GM23338 (cell line): ENCODE results near the gene GCG. TPM values are rescaled to one million over a fixed set of nuclear protein-coding genes. Genes with fewer than 3 reads are reported as not detected.

Experiments
- ATAC-seq: fragments of 200-7000 bp; cut with Tn5 transposase; 3 replicates; pipeline ENCODE4 v1.9.1; 2020
- DNase-seq: peaks from one replicate; pipeline ENCODE4 v3.0.0-alpha.2; 2015; ENCODE audit warnings: low spot score
- H2AFZ ChIP-seq: fragments of 200-600 bp; sonication (generic); 2 replicates; pipeline ENCODE4 v1.8.0; 2016; ENCODE audit warnings: antibody characterized with exemption, mild to moderate bottlenecking, moderate library complexity
- H3F3A ChIP-seq: fragments of 200-600 bp; sonication (generic); replicated peaks from 2 replicates; pipeline ENCODE4 v1.8.0; 2017; ENCODE audit warnings: antibody characterized with exemption, mixed run types, low read depth
- H3K27ac ChIP-seq: fragments of 200-600 bp; sonication (generic); 2 replicates; pipeline ENCODE4 v1.6.1; 2016; ENCODE audit warnings: low read depth
- H3K27me3 ChIP-seq: fragments of 200-600 bp; sonication (generic); 2 replicates; pipeline ENCODE4 v1.8.0; 2016; ENCODE audit warnings: mild to moderate bottlenecking, mixed run types, moderate library complexity; ENCODE audit not compliant: insufficient read depth
- H3K36me3 ChIP-seq: fragments of 200-600 bp; sonication (generic); 2 replicates; pipeline ENCODE4 v1.8.0; 2016; ENCODE audit warnings: mild to moderate bottlenecking; ENCODE audit not compliant: insufficient read depth
- H3K4me1 ChIP-seq: fragments of 200-600 bp; sonication (generic); 2 replicates; pipeline ENCODE4 v1.8.0; 2016; ENCODE audit warnings: mild to moderate bottlenecking, moderate library complexity; ENCODE audit not compliant: insufficient read depth
- H3K4me2 ChIP-seq: fragments of 200-600 bp; sonication (generic); 2 replicates; pipeline ENCODE4 v1.7.1; 2017; ENCODE audit warnings: mixed run types
- H3K4me3 ChIP-seq: fragments of 200-600 bp; sonication (generic); 2 replicates; pipeline ENCODE4 v1.6.1; 2016; ENCODE audit warnings: mixed run types
- H3K79me2 ChIP-seq: fragments of 200-600 bp; sonication (generic); replicated peaks from 2 replicates; pipeline ENCODE4 v1.8.0; 2017; ENCODE audit warnings: mild to moderate bottlenecking; ENCODE audit not compliant: insufficient read depth
- H3K9me2 ChIP-seq: fragments of 200-600 bp; sonication (generic); 2 replicates; pipeline ENCODE4 v1.8.0; 2017; ENCODE audit not compliant: insufficient read depth
- H4K20me1 ChIP-seq: fragments of 200-600 bp; sonication (generic); replicated peaks from 2 replicates; pipeline ENCODE4 v1.8.0; 2017; ENCODE audit warnings: mild to moderate bottlenecking; ENCODE audit not compliant: insufficient read depth
- H3K27ac Mint-ChIP-seq: 2 replicates; pipeline ENCODE4 v1.8.0; 2020; ENCODE audit warnings: inconsistent platforms, mild to moderate bottlenecking, moderate library complexity, mixed read lengths
- H3K27me3 Mint-ChIP-seq: 3 replicates; pipeline ENCODE4 v1.8.0; 2022; ENCODE audit warnings: low read depth, mild to moderate bottlenecking, moderate library complexity, mixed read lengths, inconsistent platforms; ENCODE audit not compliant: insufficient read depth, poor library complexity
- H3K36me3 Mint-ChIP-seq: 3 replicates; pipeline ENCODE4 v1.8.0; 2021; ENCODE audit warnings: low read depth, mild to moderate bottlenecking, inconsistent platforms, moderate library complexity, mixed read lengths
- H3K4me1 Mint-ChIP-seq: 3 replicates; pipeline ENCODE4 v1.8.0; 2020; ENCODE audit warnings: mild to moderate bottlenecking, inconsistent platforms, mixed read lengths
- H3K4me3 Mint-ChIP-seq: 3 replicates; pipeline ENCODE4 v1.8.0; 2021; ENCODE audit warnings: moderate library complexity, mild to moderate bottlenecking, inconsistent platforms, mixed read lengths
- H3K9me3 Mint-ChIP-seq: 3 replicates; pipeline ENCODE4 v1.8.0; 2020; ENCODE audit warnings: moderate library complexity, mild to moderate bottlenecking, inconsistent platforms, mixed read lengths
- JUNB ChIP-seq: IDR thresholded peaks from one replicate; pipeline ENCODE4 v1.6.1; 2016; ENCODE audit warnings: antibody characterized with exemption; ENCODE audit not compliant: unreplicated experiment
- POLR2AphosphoS5 ChIP-seq: IDR thresholded peaks from 2 replicates; pipeline ENCODE4 v1.6.1; 2016; ENCODE audit warnings: antibody characterized with exemption, low read depth
- STAT1 ChIP-seq: IDR thresholded peaks from one replicate; pipeline ENCODE4 v1.6.1; 2016; ENCODE audit warnings: antibody characterized with exemption; ENCODE audit not compliant: unreplicated experiment
- ZNF331 ChIP-seq: fragments of 250-450 bp; sonication (Bioruptor Pico); IDR thresholded peaks from 2 replicates; pipeline ENCODE4 v1.5.0; 2020; ENCODE audit warnings: low read depth, mild to moderate bottlenecking, moderate library complexity
- polyA plus RNA-seq: library from polyadenylated mRNA; unstranded; fragments of >200 nt; fragmentation: Nextera tagmentation; extraction: Ambion mirVana; gene quantifications from 2 replicates; pipeline ENCODE4 v1.2.1, GENCODE V29; 2016
- total RNA-seq: library from RNA; depleted of rRNA; stranded (reverse); fragments of >200 nt; shearing (Covaris generic); gene quantifications from 2 replicates; pipeline ENCODE4 v1.2.3, GENCODE V29; 2014
- TF ChIP-seq, protein P1 (sequence below), 2 experiments: fragments of 200-600 bp in 1 of 2; sonication (generic) in 1 of 2; conservative IDR thresholded peaks; 2 replicates each; pipeline versions ENCODE4 v1.5.1 to v1.6.1; 2016 to 2017; ENCODE audit warnings: antibody characterized with exemption in 2 of 2, low read depth in 2 of 2, mild to moderate bottlenecking in 2 of 2, moderate library complexity in 1 of 2
- TF ChIP-seq, protein P2 (sequence below): fragments of 250-450 bp; sonication (Bioruptor Pico); IDR thresholded peaks from 2 replicates; pipeline ENCODE4 v1.5.0; 2020; ENCODE audit warnings: mild to moderate bottlenecking, moderate library complexity

Gene GCG
- total and polyA plus RNA-seq, 2 experiments from 2014 or later = not detected

DNA sequence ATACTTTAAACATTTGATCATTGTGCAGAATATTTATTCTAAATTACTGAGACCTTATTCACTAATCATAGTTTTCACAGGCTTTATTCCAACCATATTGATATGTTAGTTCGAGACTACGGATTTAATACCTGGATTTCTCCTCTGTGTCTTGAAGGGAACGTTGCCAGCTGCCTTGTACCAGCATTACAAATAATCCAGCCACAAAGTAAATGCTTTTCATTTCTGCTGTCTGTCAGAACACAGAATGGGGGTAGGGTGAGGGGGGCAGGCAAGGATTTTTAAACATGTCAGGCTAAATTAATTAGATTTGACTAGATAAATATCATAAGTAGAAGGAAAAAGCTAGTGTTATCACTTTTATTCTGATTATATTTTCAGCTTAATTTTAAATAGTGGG lies 3.1 kb downstream of the GCG start (continued):
- TF ChIP-seq, protein P1, sequence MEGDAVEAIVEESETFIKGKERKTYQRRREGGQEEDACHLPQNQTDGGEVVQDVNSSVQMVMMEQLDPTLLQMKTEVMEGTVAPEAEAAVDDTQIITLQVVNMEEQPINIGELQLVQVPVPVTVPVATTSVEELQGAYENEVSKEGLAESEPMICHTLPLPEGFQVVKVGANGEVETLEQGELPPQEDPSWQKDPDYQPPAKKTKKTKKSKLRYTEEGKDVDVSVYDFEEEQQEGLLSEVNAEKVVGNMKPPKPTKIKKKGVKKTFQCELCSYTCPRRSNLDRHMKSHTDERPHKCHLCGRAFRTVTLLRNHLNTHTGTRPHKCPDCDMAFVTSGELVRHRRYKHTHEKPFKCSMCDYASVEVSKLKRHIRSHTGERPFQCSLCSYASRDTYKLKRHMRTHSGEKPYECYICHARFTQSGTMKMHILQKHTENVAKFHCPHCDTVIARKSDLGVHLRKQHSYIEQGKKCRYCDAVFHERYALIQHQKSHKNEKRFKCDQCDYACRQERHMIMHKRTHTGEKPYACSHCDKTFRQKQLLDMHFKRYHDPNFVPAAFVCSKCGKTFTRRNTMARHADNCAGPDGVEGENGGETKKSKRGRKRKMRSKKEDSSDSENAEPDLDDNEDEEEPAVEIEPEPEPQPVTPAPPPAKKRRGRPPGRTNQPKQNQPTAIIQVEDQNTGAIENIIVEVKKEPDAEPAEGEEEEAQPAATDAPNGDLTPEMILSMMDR (conservative IDR thresholded peaks at IDR 0.05; ENCODE audit: low read depth in 2 of 2) = no peak
- no peak for TF ChIP-seq ZNF331

DNA sequence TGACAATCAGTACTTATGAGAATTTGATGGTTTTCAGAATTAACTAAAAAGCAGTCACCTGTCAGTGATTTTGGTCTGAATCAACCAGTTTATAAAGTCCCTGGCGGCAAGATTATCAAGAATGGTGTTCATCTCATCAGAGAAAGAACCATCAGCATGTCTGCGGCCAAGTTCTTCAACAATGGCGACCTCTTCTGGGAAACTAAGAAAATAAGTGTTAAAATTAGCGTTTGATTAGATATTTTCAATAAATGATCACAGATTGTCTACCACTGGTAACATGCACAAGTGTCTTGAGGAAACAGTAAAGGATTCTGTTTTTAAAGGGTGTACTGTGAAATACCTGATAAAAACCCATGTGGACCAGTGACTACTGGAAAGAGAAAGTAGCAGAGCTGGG lies 8.1 kb downstream of the GCG start:
- H3F3A ChIP-seq = no peaks in the 10 kb centered on the region
- no peak overlapping the region for H3K4me3 ChIP-seq
- no peaks in the 10 kb centered on the region for H3K36me3 Mint-ChIP-seq
- no peaks in the 10 kb centered on the region for H3K36me3 ChIP-seq
- peaks cover 4% of the 10 kb centered on the region; the same call in 2 of the 3 replicates for H3K4me1 Mint-ChIP-seq
- no peaks in the 10 kb centered on the region for H3K27me3 ChIP-seq
- no peaks in the 10 kb centered on the region for H3K4me1 ChIP-seq
- ATAC-seq (no peak), DNase-seq (peak; percentile 2)
- H3K4me2 ChIP-seq = no peak overlapping the region
- H3K27ac ChIP-seq = no peak overlapping the region
- no peak overlapping the region for H2AFZ ChIP-seq
- no peak overlapping the region for H3K4me3 Mint-ChIP-seq
- H3K9me3 Mint-ChIP-seq = no peaks in the 10 kb centered on the region
- H4K20me1 ChIP-seq = no peaks in the 10 kb centered on the region
- no peak overlapping the region for H3K27ac Mint-ChIP-seq
- H3K27me3 Mint-ChIP-seq = no peaks in the 10 kb centered on the region
- H3K9me2 ChIP-seq = no peaks in the 10 kb centered on the region
- no peak for TF ChIP-seq JUNB
- TF ChIP-seq, protein P1 (conservative IDR thresholded peaks at IDR 0.05; ENCODE audit: low read depth in 2 of 2) = peak; percentile 41 to 49; a peak in 3 of 4 replicates
- H3K79me2 ChIP-seq = no peaks in the 10 kb centered on the region

DNA sequence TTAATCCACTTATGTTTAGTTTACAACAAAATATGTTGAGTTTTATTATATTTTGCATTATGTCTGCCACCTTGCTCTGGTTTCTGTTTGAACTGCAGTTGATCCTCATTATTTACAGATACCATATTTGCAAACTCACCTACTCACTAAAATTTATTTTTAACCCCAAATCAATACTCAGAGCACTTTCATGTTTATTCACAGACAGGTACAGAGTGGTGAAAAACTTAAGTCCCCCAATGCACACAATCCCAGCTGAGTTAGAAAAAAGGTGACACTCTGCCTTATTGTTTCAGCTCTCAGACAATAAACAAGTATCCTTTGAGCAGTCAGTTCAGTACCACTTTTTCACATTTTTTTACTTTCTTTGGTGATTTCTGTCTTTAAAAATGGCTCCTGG lies 13.7 kb downstream of the GCG start:
- Mint-ChIP-seq H3K4me1 (peaks cover 4% of the 10 kb centered on the region; the same call in 2 of the 3 replicates), H3K27ac (no peak overlapping the region), H3K9me3 (no peaks in the 10 kb centered on the region), H3K4me3 (no peak overlapping the region), H3K36me3 (no peaks in the 10 kb centered on the region), H3K27me3 (no peaks in the 10 kb centered on the region)
- Histone ChIP-seq H3K4me2 (no peak overlapping the region), H3K9me2 (no peaks in the 10 kb centered on the region), H3K27me3 (no peaks in the 10 kb centered on the region), H3K4me1 (no peaks in the 10 kb centered on the region), H3K27ac (no peak overlapping the region), H3K79me2 (no peaks in the 10 kb centered on the region), H3K36me3 (no peaks in the 10 kb centered on the region), H3K4me3 (no peak overlapping the region), H2AFZ (peak overlapping the region; percentile 64; the same call in 1 of the 2 replicates), H3F3A (no peaks in the 10 kb centered on the region), H4K20me1 (no peaks in the 10 kb centered on the region)
- DNase-seq (no peak), ATAC-seq (no peak)
- TF ChIP-seq JUNB = no peak
- no peak for TF ChIP-seq STAT1
- TF ChIP-seq, protein P2, sequence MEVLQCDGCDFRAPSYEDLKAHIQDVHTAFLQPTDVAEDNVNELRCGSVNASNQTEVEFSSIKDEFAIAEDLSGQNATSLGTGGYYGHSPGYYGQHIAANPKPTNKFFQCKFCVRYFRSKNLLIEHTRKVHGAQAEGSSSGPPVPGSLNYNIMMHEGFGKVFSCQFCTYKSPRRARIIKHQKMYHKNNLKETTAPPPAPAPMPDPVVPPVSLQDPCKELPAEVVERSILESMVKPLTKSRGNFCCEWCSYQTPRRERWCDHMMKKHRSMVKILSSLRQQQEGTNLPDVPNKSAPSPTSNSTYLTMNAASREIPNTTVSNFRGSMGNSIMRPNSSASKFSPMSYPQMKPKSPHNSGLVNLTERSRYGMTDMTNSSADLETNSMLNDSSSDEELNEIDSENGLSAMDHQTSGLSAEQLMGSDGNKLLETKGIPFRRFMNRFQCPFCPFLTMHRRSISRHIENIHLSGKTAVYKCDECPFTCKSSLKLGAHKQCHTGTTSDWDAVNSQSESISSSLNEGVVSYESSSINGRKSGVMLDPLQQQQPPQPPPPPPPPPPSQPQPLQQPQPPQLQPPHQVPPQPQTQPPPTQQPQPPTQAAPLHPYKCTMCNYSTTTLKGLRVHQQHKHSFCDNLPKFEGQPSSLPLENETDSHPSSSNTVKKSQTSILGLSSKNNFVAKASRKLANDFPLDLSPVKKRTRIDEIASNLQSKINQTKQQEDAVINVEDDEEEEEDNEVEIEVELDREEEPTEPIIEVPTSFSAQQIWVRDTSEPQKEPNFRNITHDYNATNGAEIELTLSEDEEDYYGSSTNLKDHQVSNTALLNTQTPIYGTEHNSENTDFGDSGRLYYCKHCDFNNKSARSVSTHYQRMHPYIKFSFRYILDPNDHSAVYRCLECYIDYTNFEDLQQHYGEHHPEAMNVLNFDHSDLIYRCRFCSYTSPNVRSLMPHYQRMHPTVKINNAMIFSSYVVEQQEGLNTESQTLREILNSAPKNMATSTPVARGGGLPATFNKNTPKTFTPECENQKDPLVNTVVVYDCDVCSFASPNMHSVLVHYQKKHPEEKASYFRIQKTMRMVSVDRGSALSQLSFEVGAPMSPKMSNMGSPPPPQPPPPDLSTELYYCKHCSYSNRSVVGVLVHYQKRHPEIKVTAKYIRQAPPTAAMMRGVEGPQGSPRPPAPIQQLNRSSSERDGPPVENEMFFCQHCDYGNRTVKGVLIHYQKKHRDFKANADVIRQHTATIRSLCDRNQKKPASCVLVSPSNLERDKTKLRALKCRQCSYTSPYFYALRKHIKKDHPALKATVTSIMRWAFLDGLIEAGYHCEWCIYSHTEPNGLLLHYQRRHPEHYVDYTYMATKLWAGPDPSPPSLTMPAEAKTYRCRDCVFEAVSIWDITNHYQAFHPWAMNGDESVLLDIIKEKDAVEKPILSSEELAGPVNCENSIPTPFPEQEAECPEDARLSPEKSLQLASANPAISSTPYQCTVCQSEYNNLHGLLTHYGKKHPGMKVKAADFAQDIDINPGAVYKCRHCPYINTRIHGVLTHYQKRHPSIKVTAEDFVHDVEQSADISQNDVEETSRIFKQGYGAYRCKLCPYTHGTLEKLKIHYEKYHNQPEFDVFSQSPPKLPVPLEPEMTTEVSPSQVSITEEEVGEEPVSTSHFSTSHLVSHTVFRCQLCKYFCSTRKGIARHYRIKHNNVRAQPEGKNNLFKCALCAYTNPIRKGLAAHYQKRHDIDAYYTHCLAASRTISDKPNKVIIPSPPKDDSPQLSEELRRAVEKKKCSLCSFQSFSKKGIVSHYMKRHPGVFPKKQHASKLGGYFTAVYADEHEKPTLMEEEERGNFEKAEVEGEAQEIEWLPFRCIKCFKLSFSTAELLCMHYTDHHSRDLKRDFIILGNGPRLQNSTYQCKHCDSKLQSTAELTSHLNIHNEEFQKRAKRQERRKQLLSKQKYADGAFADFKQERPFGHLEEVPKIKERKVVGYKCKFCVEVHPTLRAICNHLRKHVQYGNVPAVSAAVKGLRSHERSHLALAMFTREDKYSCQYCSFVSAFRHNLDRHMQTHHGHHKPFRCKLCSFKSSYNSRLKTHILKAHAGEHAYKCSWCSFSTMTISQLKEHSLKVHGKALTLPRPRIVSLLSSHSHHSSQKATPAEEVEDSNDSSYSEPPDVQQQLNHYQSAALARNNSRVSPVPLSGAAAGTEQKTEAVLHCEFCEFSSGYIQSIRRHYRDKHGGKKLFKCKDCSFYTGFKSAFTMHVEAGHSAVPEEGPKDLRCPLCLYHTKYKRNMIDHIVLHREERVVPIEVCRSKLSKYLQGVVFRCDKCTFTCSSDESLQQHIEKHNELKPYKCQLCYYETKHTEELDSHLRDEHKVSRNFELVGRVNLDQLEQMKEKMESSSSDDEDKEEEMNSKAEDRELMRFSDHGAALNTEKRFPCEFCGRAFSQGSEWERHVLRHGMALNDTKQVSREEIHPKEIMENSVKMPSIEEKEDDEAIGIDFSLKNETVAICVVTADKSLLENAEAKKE (CRISPR knock-in tag) = no peak
- TF ChIP-seq, protein P1 (conservative IDR thresholded peaks at IDR 0.05; ENCODE audit: low read depth in 2 of 2) = no peak
- no peak for TF ChIP-seq POLR2AphosphoS5
